Rectal smooth muscle tissue (tissue), 1 donor: ENCODE data around the gene BLOC1S3.
"Not testable (repeated sequence)": the region's sequence is repeated elsewhere in the genome, so short reads cannot be mapped to it uniquely, and the experiment has no call there.

Source experiments
- H3K27ac ChIP-seq: one replicate; pipeline ENCODE4 v1.7.0; 2013; ENCODE audit warnings: low read depth, low read length, inconsistent platforms
- H3K27me3 ChIP-seq: one replicate; pipeline ENCODE4 v1.7.0; 2013; ENCODE audit warnings: low read length; ENCODE audit not compliant: control insufficient read depth, insufficient read depth
- H3K36me3 ChIP-seq: one replicate; pipeline ENCODE4 v1.7.0; 2013; ENCODE audit warnings: low read length; ENCODE audit not compliant: control insufficient read depth, insufficient read depth
- H3K4me1 ChIP-seq: one replicate; pipeline ENCODE4 v1.7.0; 2013; ENCODE audit warnings: low read length; ENCODE audit not compliant: control insufficient read depth, insufficient read depth
- H3K4me3 ChIP-seq: one replicate; pipeline ENCODE4 v1.7.0; 2013; ENCODE audit warnings: low read length
- H3K9ac ChIP-seq: one replicate; pipeline ENCODE4 v1.7.0; 2013; ENCODE audit warnings: low read length

BLOC1S3 gene

GRCh38 chr19:45216667-45217066 lies 38.1 kb downstream of the BLOC1S3 start:
- no peak overlapping the region for H3K27ac ChIP-seq
- peaks cover 10% of the 10 kb centered on the region for H3K27me3 ChIP-seq
- no peak overlapping the region for H3K4me3 ChIP-seq
- no peaks in the 10 kb centered on the region for H3K4me1 ChIP-seq
- H3K9ac ChIP-seq: no peak overlapping the region
- H3K36me3 ChIP-seq: no peaks in the 10 kb centered on the region

- no peak overlapping the region for H3K27ac ChIP-seq
- no peaks in the 10 kb centered on the region for H3K36me3 ChIP-seq
- no peaks in the 10 kb centered on the region for H3K4me1 ChIP-seq
- H3K9ac ChIP-seq: no peak overlapping the region
- H3K4me3 ChIP-seq: no peak overlapping the region
- H3K27me3 ChIP-seq: peaks cover 10% of the 10 kb centered on the region
Observed at GRCh38 chr19:45217193-45217956, 38.8 kb downstream of the BLOC1S3 start.

DNA sequence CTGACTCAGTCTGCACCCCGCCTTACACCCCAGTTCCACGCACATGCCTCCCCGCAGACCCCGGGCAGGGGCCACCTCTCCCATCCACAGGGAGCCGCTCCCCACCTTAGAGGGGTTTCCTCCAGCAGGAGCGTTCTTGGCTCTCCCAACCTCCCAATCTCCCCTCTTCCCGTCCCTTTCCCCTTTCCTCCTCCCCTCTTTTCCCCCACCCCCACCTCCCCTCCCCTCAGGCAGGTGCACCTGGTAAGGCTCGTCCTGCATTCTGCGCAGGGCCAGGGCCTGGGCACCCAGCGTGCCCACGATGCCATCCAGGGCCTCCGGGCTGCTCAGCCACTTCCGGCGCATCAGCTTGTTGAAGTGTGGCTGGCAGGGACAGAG lies 39.4 kb downstream of the BLOC1S3 start:
- Histone ChIP-seq H3K36me3 (no peaks in the 10 kb centered on the region), H3K27me3 (peaks cover 10% of the 10 kb centered on the region), H3K4me1 (no peaks in the 10 kb centered on the region), H3K27ac (no peak overlapping the region), H3K9ac (no peak overlapping the region), H3K4me3 (no peak overlapping the region)

DNA sequence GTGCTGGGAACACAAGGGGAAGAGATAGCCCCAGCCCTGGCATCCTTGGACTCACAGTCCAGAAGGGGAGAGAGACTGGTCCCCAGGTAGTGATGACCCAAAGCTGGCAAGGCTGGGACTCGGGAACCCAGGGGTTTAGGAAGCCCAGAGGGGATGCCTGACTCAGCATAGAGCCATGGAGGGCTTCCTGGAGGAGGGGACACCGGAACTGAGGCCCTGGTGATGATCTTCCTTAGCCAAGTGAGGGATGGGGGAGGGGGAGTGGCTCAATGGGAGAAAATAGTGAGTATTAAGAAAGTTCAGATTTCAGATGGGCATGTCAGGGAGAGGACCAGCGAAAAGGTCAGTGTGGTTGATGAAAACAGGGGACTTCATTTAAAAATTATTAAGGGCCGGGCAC lies 39.8 kb downstream of the BLOC1S3 start:
- no peaks in the 10 kb centered on the region for H3K36me3 ChIP-seq
- H3K4me3 ChIP-seq: no peak overlapping the region
- H3K4me1 ChIP-seq: no peaks in the 10 kb centered on the region
- H3K27ac ChIP-seq: no peak overlapping the region
- no peak overlapping the region for H3K9ac ChIP-seq
- H3K27me3 ChIP-seq: peaks cover 10% of the 10 kb centered on the region

DNA sequence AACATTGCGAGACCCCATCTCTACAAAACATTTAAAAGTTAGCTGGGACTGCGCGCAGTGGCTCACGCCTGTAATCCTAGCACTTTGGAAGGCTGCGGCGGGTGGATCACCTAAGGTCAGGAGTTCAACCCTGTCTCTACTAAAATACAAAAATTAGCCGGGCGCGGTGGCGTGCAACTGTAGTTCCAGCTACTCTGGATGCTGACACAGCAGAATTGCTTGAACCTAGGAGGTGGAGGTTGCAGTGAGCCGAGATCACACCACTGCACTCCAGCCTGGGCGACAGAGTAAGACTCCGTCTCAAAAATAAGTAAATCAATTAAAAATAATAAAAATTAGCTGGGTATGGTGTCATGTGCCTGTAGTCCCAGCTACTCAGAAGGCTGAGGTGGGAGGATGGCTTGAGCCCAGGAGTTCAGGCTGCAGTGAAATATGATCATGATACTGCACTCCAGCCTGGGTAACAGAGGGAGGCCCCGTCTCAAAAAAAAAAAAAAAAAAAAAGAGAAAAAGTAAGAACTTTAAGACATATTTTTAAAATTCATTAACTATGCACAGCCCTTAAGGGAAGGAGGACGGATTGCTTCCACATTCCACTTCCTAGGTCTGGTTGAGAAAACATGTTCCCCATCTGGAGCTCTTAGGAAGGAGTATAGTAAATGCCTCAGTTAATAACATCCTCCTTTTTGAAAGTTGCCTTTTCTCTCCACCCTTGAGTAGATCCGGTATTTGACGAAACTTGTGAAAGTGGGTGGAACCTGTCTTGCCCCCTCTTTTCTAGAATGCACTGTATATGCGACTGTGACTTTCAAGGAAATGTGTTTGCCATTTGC lies 40.5 kb downstream of the BLOC1S3 start:
- no peak overlapping the region for H3K4me3 ChIP-seq
- H3K4me1 ChIP-seq: no peaks in the 10 kb centered on the region
- H3K9ac ChIP-seq: no peak overlapping the region
- H3K27ac ChIP-seq: no peak overlapping the region
- peaks cover 10% of the 10 kb centered on the region for H3K27me3 ChIP-seq
- H3K36me3 ChIP-seq: no peaks in the 10 kb centered on the region

GRCh38 chr19:45222724-45223123 lies 44.1 kb downstream of the BLOC1S3 start:
- no peak overlapping the region for H3K27ac ChIP-seq
- no peak overlapping the region for H3K9ac ChIP-seq
- H3K4me1 ChIP-seq: no peaks in the 10 kb centered on the region
- no peak overlapping the region for H3K4me3 ChIP-seq
- no peaks in the 10 kb centered on the region for H3K27me3 ChIP-seq
- no peaks in the 10 kb centered on the region for H3K36me3 ChIP-seq

- Histone ChIP-seq H3K27me3 (no peaks in the 10 kb centered on the region), H3K4me3 (no peak overlapping the region), H3K36me3 (no peaks in the 10 kb centered on the region), H3K9ac (no peak overlapping the region), H3K27ac (no peak overlapping the region), H3K4me1 (no peaks in the 10 kb centered on the region)
Observed at GRCh38 chr19:45223879-45224278, 45.3 kb downstream of the BLOC1S3 start.

GRCh38 chr19:45224645-45225044 lies 46.1 kb downstream of the BLOC1S3 start:
- Histone ChIP-seq H3K4me1 (no peaks in the 10 kb centered on the region), H3K4me3 (no peak overlapping the region), H3K36me3 (no peaks in the 10 kb centered on the region), H3K27ac (no peak overlapping the region), H3K27me3 (no peaks in the 10 kb centered on the region), H3K9ac (no peak overlapping the region)

- not testable (repeated sequence) for H3K27me3 ChIP-seq, H3K4me1 ChIP-seq, H3K36me3 ChIP-seq, H3K4me3 ChIP-seq, H3K27ac ChIP-seq, H3K9ac ChIP-seq
Observed at GRCh38 chr19:45229056-45229455, 50.5 kb downstream of the BLOC1S3 start.
